ENCODE measurements around the gene MAFF.

The MAFF gene

DNA sequence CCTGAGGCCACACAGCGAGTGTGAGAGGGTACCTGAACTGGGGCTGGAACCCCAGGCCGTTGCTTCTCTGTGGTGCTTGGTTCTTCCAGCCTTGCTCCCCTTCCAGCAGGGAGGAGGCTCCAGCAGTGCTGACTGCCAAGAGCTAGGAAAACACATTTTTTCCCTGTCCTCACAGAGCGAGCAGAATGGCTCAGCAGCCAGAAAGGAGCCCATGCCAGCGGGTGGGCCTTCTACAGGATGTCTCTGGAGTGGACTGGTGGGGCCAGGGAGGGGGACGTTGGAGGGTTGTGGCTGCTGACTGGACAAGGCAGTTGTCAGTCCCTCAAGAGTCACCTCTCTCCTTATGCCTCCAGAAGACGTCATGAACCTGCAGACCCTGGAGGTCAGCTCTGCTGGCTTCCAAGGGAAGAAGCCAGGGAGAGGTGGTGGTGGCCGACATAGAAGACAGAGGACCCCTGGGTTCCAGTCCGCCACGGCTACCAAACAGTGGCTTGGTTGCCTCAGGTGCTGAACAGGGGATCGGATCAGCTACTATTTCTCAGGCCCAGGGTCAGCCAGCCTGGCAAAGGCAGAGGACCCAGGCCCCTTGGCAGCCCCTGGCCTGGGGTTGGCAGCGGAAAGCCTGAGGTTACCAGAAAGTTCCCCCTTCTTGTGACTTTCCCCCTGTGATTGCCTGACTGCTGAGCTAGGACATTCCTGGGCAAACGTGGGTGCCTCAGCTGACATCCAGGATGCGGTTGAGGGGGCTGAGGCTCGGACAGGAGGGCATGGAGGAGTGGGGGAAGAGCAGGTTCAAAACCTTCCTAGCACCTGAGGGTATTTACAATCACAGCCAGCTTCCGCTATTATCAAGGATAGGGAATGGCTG, 3.7 kb downstream of the MAFF start:
- DNase-seq (ENCODE audit: low read depth): no peak
- TF ChIP-seq, protein P1, sequence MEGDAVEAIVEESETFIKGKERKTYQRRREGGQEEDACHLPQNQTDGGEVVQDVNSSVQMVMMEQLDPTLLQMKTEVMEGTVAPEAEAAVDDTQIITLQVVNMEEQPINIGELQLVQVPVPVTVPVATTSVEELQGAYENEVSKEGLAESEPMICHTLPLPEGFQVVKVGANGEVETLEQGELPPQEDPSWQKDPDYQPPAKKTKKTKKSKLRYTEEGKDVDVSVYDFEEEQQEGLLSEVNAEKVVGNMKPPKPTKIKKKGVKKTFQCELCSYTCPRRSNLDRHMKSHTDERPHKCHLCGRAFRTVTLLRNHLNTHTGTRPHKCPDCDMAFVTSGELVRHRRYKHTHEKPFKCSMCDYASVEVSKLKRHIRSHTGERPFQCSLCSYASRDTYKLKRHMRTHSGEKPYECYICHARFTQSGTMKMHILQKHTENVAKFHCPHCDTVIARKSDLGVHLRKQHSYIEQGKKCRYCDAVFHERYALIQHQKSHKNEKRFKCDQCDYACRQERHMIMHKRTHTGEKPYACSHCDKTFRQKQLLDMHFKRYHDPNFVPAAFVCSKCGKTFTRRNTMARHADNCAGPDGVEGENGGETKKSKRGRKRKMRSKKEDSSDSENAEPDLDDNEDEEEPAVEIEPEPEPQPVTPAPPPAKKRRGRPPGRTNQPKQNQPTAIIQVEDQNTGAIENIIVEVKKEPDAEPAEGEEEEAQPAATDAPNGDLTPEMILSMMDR (conservative IDR thresholded peaks at IDR 0.05; ENCODE audit: low read depth, low read length): no peak
- no peak overlapping the region for H3K4me3 ChIP-seq (ENCODE audit: low read length)

DNA sequence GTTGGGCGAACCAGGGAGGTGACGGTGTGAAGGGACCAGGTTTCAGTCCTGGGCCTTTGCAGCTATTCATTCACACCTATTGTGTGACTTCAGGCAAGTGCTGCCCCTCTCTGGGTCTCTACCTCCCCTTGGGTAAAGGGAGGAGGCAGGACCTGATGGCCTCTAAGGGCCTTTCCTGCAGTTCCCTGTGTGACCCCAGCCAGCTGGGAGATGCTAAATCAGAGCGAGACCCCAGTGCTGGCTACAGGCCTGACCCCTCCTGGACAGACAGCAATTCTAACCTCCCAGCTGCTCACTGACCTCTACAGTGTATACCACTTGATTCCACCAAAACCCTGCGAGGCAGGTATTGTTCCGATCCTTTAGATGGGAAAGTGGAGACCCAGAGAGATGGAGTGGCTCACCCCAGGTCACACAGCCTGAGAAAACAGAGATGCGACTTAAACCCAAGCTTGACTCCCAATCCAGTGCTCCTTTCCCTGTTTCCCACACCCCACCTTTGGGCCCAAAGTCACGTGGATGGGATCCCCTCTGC, 6.2 kb downstream of the MAFF start:
- DNase-seq (ENCODE audit: low read depth): no peak
- TF ChIP-seq, protein P1 (conservative IDR thresholded peaks at IDR 0.05; ENCODE audit: low read depth, low read length): no peak
- H3K4me3 ChIP-seq (ENCODE audit: low read length): no peak overlapping the region

DNA sequence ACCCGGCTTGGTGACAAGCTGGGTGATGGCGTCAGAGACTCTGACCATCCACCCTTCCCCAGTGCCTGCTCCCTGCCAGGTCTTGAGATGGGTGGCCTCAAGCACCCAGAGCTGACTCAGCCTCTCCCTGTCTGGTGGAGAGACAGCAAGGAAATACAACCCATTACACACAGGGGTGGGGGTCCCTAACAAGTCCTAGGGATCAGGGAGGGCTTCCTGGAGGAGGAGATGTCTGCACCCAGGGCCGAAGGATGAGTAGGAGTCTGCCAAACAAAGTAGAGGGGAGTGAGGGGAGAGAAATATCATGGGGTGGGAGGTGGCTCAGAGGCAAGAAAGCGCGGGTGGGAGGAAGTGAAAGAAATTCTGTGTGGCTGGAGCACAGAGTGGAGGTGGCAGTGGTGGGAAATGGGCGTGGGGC, 6.8 kb downstream of the MAFF start:
- DNase-seq (ENCODE audit: low read depth): no peak
- no peak overlapping the region for H3K4me3 ChIP-seq (ENCODE audit: low read length)
- TF ChIP-seq, protein P1 (conservative IDR thresholded peaks at IDR 0.05; ENCODE audit: low read depth, low read length): no peak

DNA sequence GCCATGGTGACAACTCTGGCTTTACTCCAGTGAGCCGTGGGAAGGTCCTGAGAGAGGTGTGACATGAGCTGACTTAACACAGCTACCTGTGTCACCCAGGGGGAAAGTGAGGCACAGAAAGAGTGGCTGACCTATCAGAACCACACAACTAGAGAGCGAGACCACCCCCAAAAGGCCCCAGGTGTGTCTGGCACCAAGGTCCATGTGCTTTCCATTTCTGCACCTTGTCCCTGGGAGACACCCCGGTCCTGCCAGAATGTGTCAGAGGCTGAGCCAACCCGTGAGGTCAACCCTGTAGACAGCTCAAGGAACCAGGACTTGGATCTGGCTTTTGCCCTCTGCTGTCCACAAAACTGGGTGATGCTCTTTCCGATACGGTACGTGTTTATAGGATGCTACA, 9.8 kb downstream of the MAFF start:
- no peak overlapping the region for H3K4me3 ChIP-seq (ENCODE audit: low read length)
- TF ChIP-seq, protein P1 (conservative IDR thresholded peaks at IDR 0.05; ENCODE audit: low read depth, low read length): no peak
- DNase-seq (ENCODE audit: low read depth): no peak

DNA sequence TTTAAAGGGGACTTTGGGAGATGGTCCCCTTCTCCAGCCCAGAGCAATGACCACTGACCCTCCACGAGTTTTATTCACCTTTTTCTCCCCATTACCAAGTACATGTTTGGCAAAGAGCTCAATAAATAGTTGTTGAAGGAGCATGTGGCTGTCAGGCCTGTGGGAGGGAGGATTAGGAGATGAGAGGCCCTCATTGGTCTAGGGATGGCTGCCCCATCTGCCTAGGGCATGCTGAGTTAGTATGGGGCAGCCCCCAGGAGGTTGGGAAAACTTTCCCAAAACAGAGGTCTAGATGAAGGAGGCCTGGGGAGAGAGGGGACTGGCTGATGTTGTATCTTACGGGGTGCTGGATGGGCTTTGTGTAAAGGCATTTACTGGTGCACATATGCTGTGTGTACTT, 10.6 kb downstream of the MAFF start:
- no peak for DNase-seq (ENCODE audit: low read depth)
- TF ChIP-seq, protein P1 (conservative IDR thresholded peaks at IDR 0.05; ENCODE audit: low read depth, low read length): no peak
- H3K4me3 ChIP-seq (ENCODE audit: low read length): no peak overlapping the region

DNA sequence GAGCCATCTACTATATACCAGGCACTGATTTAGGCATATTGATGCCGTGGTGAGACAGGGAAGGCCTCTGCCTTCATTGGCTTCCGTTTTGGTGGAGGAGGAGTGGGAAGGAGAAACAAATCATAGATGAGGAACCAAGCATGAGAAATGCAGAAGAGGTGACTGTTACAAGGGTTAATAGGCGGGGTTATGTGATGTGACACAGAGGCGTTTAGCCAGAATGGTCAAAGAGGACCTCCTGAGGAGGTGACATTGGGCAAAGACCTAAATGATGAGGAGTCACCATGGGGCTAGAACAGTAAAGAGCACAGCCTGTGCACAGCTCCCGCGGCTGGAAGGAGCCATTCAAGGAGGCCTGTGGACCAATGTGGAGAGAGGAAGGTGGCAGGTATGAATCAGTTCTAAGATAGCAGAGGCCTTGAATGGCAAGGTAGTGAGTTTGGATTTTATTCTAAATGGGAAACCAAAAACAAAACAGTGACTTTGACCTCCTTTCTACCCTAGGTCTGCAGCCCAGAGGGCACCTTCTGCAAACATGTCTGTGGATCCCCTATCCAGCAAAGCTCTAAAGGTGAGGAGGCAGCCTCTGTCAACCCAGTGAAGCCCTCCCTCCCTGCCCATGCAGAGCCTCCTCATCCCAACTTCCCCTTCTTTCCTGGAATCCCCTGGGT, 11.7 kb downstream of the MAFF start:
- H3K4me3 ChIP-seq (ENCODE audit: low read length): no peak overlapping the region
- TF ChIP-seq, protein P1 (conservative IDR thresholded peaks at IDR 0.05; ENCODE audit: low read depth, low read length): no peak
- no peak for DNase-seq (ENCODE audit: low read depth)
